H1 (cell line): ENCODE data around the gene KRT5. TPM values are rescaled to one million over a fixed set of nuclear protein-coding genes. Genes with fewer than 3 reads are reported as not detected.

Experiments used
- CTCF ChIA-PET: fragments of 300-600 bp; sonication (Branson Sonifier 250); formaldehyde crosslinking; loops from one replicate; lab custom pipeline; 2021; ENCODE audit not compliant: partially characterized antibody; lab: Charles Lee
- POLR2A ChIA-PET: fragments of 300-600 bp; sonication (Branson Sonifier 250); formaldehyde crosslinking; loops from one replicate; lab custom pipeline; 2021; ENCODE audit warnings: inconsistent platforms; ENCODE audit not compliant: partially characterized antibody; lab: Charles Lee
- DNase-seq, 2 experiments: peaks; one replicate each; pipeline versions ENCODE4 v3.0.0 to v3.0.0-alpha.2; 2010 to 2022; ENCODE audit warnings: low spot score in 2 of 2, low read depth in 1 of 2, mixed read lengths in 1 of 2
- FAIRE-seq: peaks from 2 replicates; lab custom pipeline; 2011; peaks lifted over from hg19 to GRCh38; lab: Jason Lieb, UNC
- H2AFZ ChIP-seq: 2 replicates; pipeline ENCODE4 v1.8.1; 2012; ENCODE audit warnings: low read length, inconsistent platforms
- H2AK5ac ChIP-seq: 2 replicates; pipeline ENCODE4 v1.6.1; 2013; ENCODE audit warnings: low read depth, low read length
- H2BK120ac ChIP-seq: replicated peaks from 2 replicates; pipeline ENCODE3; 2013; ENCODE audit warnings: low read depth, low read length, inconsistent platforms
- H2BK12ac ChIP-seq: 2 replicates; pipeline ENCODE4 v1.6.1; 2013; ENCODE audit warnings: low read depth, low read length
- H2BK15ac ChIP-seq: 2 replicates; pipeline ENCODE4 v1.6.1; 2013; ENCODE audit warnings: low read length
- H2BK20ac ChIP-seq: 2 replicates; pipeline ENCODE4 v1.6.1; 2013; ENCODE audit warnings: low read length
- H2BK5ac ChIP-seq: 2 replicates; pipeline ENCODE4 v1.6.1; 2013; ENCODE audit warnings: low read depth, low read length
- H3K14ac ChIP-seq: 2 replicates; pipeline ENCODE4 v1.6.1; 2013; ENCODE audit warnings: inconsistent platforms; ENCODE audit not compliant: insufficient read length
- H3K18ac ChIP-seq: 2 replicates; pipeline ENCODE4 v1.6.1; 2013; ENCODE audit warnings: low read length; ENCODE audit errors: extremely low read depth
- H3K23ac ChIP-seq: 2 replicates; pipeline ENCODE4 v1.6.1; 2013; ENCODE audit warnings: inconsistent platforms; ENCODE audit not compliant: insufficient read length
- H3K23me2 ChIP-seq: 2 replicates; pipeline ENCODE4 v1.6.1; 2013; ENCODE audit warnings: low read depth, low read length
- H3K27ac ChIP-seq: 2 replicates; pipeline ENCODE4 v1.6.1; 2011; ENCODE audit warnings: low read depth, low read length, inconsistent platforms
- H3K27me3 ChIP-seq, 4 experiments: replicated peaks in 1 of 4; 1 replicate in 1 of 4; 2 replicates in 3 of 4; pipeline versions ENCODE4 v1.6.1 to v1.8.1; 2011 to 2013; ENCODE audit warnings: low read length in 3 of 4, mild to moderate bottlenecking in 3 of 4, inconsistent platforms in 2 of 4, mixed read lengths in 2 of 4, moderate library complexity in 1 of 4; ENCODE audit not compliant: control insufficient read depth in 3 of 4, insufficient read depth in 3 of 4; ENCODE audit errors: extremely low read depth in 1 of 4
- H3K36me3 ChIP-seq, 4 experiments: 2 replicates each; pipeline versions ENCODE4 v1.6.1 to v1.8.1; 2011 to 2013; ENCODE audit warnings: mild to moderate bottlenecking in 4 of 4, low read length in 3 of 4, moderate library complexity in 2 of 4, control low read depth in 1 of 4, inconsistent platforms in 1 of 4; ENCODE audit not compliant: insufficient read depth in 4 of 4, control insufficient read depth in 2 of 4
- H3K4ac ChIP-seq: replicated peaks from 2 replicates; pipeline ENCODE3; 2013; ENCODE audit warnings: low read length, low read depth, mixed read lengths, inconsistent platforms; ENCODE audit not compliant: insufficient read length
- H3K4me1 ChIP-seq, 4 experiments: replicated peaks in 1 of 4; 1 replicate in 1 of 4; 2 replicates in 3 of 4; pipeline versions ENCODE4 v1.6.1 to v1.8.1; 2011 to 2013; ENCODE audit warnings: low read length in 3 of 4, inconsistent platforms in 2 of 4, mixed read lengths in 1 of 4; ENCODE audit not compliant: insufficient read depth in 4 of 4, control insufficient read depth in 3 of 4
- H3K4me2 ChIP-seq, 2 experiments: 2 replicates each; pipeline versions ENCODE4 v1.6.1 to v1.8.1; 2011 to 2013; ENCODE audit warnings: low read depth in 2 of 2, low read length in 2 of 2, control low read depth in 1 of 2, inconsistent platforms in 1 of 2, mild to moderate bottlenecking in 1 of 2; ENCODE audit not compliant: insufficient read depth in 1 of 2
- H3K4me3 ChIP-seq, 4 experiments: fragments of 200-600, 300-600 bp in 1 of 4; sonication (generic), shearing (Covaris generic), sonication (Bioruptor Twin) in 1 of 4; 2 replicates each; pipeline versions ENCODE4 v1.5.1 to v1.8.1; 2011 to 2016; ENCODE audit warnings: low read length in 4 of 4, low read depth in 3 of 4, control low read depth in 2 of 4, inconsistent platforms in 2 of 4, mild to moderate bottlenecking in 2 of 4, mixed read lengths in 1 of 4, moderate library complexity in 1 of 4; ENCODE audit not compliant: insufficient read depth in 2 of 4; ENCODE audit errors: extremely low read depth in 1 of 4
- H3K56ac ChIP-seq: replicated peaks from 2 replicates; pipeline ENCODE3; 2013; ENCODE audit warnings: low read depth, mild to moderate bottlenecking, mixed read lengths, low read length, inconsistent platforms; ENCODE audit not compliant: insufficient read length
- H3K79me1 ChIP-seq: 2 replicates; pipeline ENCODE4 v1.6.1; 2013; ENCODE audit warnings: low read depth, low read length, control low read depth
- H3K79me2 ChIP-seq, 2 experiments: 2 replicates each; pipeline versions ENCODE4 v1.6.1 to v1.8.1; 2012 to 2013; ENCODE audit warnings: low read length in 2 of 2, mild to moderate bottlenecking in 2 of 2, inconsistent platforms in 1 of 2; ENCODE audit not compliant: insufficient read depth in 2 of 2, control insufficient read depth in 1 of 2
- H3K9ac ChIP-seq, 4 experiments: replicated peaks in 1 of 4; 1 replicate in 1 of 4; 2 replicates in 3 of 4; pipeline versions ENCODE4 v1.6.1 to v1.8.1; 2011 to 2013; ENCODE audit warnings: low read depth in 3 of 4, low read length in 3 of 4, control low read depth in 2 of 4, mild to moderate bottlenecking in 2 of 4, moderate library complexity in 2 of 4, inconsistent platforms in 1 of 4; ENCODE audit errors: extremely low read depth in 1 of 4
- H3K9me3 ChIP-seq, 2 experiments: 2 replicates each; pipeline versions ENCODE4 v1.6.1 to v1.8.1; 2012 to 2013; ENCODE audit warnings: mild to moderate bottlenecking in 2 of 2, moderate library complexity in 2 of 2, control low read depth in 1 of 2, inconsistent platforms in 1 of 2, low read depth in 1 of 2, low read length in 1 of 2, mixed read lengths in 1 of 2; ENCODE audit not compliant: insufficient read depth in 2 of 2
- H4K20me1 ChIP-seq, 2 experiments: replicated peaks in 1 of 2; 2 replicates each; pipeline versions ENCODE3 to v1.8.1; 2011 to 2013; ENCODE audit warnings: inconsistent platforms in 2 of 2, low read length in 2 of 2, mild to moderate bottlenecking in 1 of 2; ENCODE audit not compliant: insufficient read depth in 2 of 2, control insufficient read depth in 1 of 2
- H4K5ac ChIP-seq: 2 replicates; pipeline ENCODE4 v1.6.1; 2013; ENCODE audit warnings: low read length, low read depth, mixed read lengths, inconsistent platforms; ENCODE audit not compliant: insufficient read length
- H4K8ac ChIP-seq: 2 replicates; pipeline ENCODE4 v1.8.0; 2013; ENCODE audit warnings: mild to moderate bottlenecking, moderate library complexity, low read length, inconsistent platforms; ENCODE audit not compliant: insufficient read depth; ENCODE audit errors: extremely low read depth
- H4K91ac ChIP-seq: replicated peaks from 2 replicates; pipeline ENCODE3; 2013; ENCODE audit warnings: low read length, mixed read lengths, inconsistent platforms; ENCODE audit not compliant: insufficient read length
- SP2 ChIP-seq: IDR thresholded peaks from 2 replicates; pipeline ENCODE4 v1.6.1; 2012; ENCODE audit warnings: mild to moderate bottlenecking, low read length, inconsistent platforms
- WGBS, 2 experiments: shearing (Covaris generic) in 1 of 2; methylation state at CpG; one replicate each; pipeline versions ENCODE4 v1.1.6 to v1.1.7; 2013 to 2015; ENCODE audit warnings: low lambda C conversion rate in 2 of 2, mixed read lengths in 2 of 2, inconsistent platforms in 1 of 2, low coverage in 1 of 2, missing lambda C conversion rate in 1 of 2; ENCODE audit not compliant: insufficient replicate concordance in 2 of 2, insufficient coverage in 1 of 2, insufficient read length in 1 of 2; ENCODE audit errors: extremely low coverage in 1 of 2, missing lambda C conversion rate in 1 of 2; 5-methylcytosine and 5-hydroxymethylcytosine counted together
- long read RNA-seq, 2 experiments: library from RNA in 1 of 2; library from capped mRNA in 1 of 2; stranded (forward); transcript quantifications; one replicate each; pipeline ENCODE4 v2.0.0, GENCODE V29; 2021; ENCODE audit warnings: inconsistent platforms in 1 of 2
- polyA minus RNA-seq, 3 experiments: library from RNA; depleted of rRNA, polyadenylated mRNA; stranded (reverse); fragments of >200 nt; gene quantifications; 1 replicate in 2 of 3; 2 replicates in 1 of 3; pipeline ENCODE4 v1.2.3, GENCODE V29; 2011
- polyA plus RNA-seq, 7 experiments: library from polyadenylated mRNA; depleted of rRNA in 3 of 7; stranded (reverse) in 5 of 7; unstranded in 2 of 7; fragments of >200 nt in 5 of 7; fragments of 200-250 nt in 2 of 7; gene quantifications; 1 replicate in 5 of 7; 2 replicates in 1 of 7; 4 replicates in 1 of 7; pipeline versions ENCODE4 v1.2.1 to v1.2.3, GENCODE V29; 2011 to 2013; ENCODE audit warnings: missing spikeins in 2 of 7, mixed read lengths in 2 of 7
- total RNA-seq: library from RNA; stranded (reverse); fragmentation: NEBNext Ultra II Directional; extraction: Animal tissue kit (Norgen Biotek cat#: 25700); gene quantifications from 2 replicates; pipeline ENCODE4 v1.2.1, GENCODE V29; 2021

Gene KRT5
- total RNA-seq (not detected in 2 replicates), polyA plus RNA-seq (2011; rRNA removed) (0.18 and 0.33 TPM in 2 replicates), polyA minus RNA-seq (2011; rRNA and poly(A)+ RNA removed) (0.22 and 0.66 TPM in 2 replicates)
- not detected for polyA plus RNA-seq (2011; cell fraction: cytosol; rRNA removed)
- polyA plus RNA-seq (2011; cell fraction: nucleus; rRNA removed), result not detected
- polyA plus RNA-seq (2012, experiment 1 of 2), result not detected in 4 replicates
- polyA plus RNA-seq (2012, experiment 2 of 2), result not detected
- polyA plus RNA-seq (2013, experiment 1 of 2), result not detected
- not detected for polyA plus RNA-seq (2013, experiment 2 of 2)
- polyA minus RNA-seq (2011; cell fraction: cytosol; rRNA and poly(A)+ RNA removed), result not detected
- not detected for polyA minus RNA-seq (2011; cell fraction: nucleus; rRNA and poly(A)+ RNA removed)
- long read RNA-seq, experiment 1, result 0 reads
- long read RNA-seq, experiment 2, result 0 reads

GRCh38 chr12:52519826-52520662, at the start of gene KRT5:
Gene KRT5, minus strand, starts transcription at chr12:52520394. Its CDS starts 98 bp downstream, at chr12:52520296.
- Histone ChIP-seq H3K4me1 (peaks cover 0 to 1% (median 0%) of the 10 kb centered on the region in 4 experiments; a peak in 1 of 7 replicates), H3K18ac (no peak within 1 kb of the TSS), H3K36me3 (no peaks in the 10 kb centered on the region), H3K4me3 (no peak within 1 kb of the TSS), H3K4ac (no peak within 1 kb of the TSS), H3K9me3 (no peaks in the 10 kb centered on the region; a peak in 1 of 4 replicates), H3K56ac (no peak within 1 kb of the TSS), H2BK5ac (peak within 1 kb of the TSS; percentile 37; the same call in 1 of the 2 replicates), H2AK5ac (no peak within 1 kb of the TSS), H3K23me2 (no peaks in the 10 kb centered on the region), H4K20me1 (no peaks in the 10 kb centered on the region), H3K27ac (no peak within 1 kb of the TSS), H3K27me3 (no peaks in the 10 kb centered on the region), H3K79me2 (no peaks in the 10 kb centered on the region), H2BK20ac (no peak within 1 kb of the TSS), H4K91ac (no peak within 1 kb of the TSS), H2BK12ac (no peak within 1 kb of the TSS), H4K8ac (peak within 1 kb of the TSS; percentile 84), H3K9ac (no peak within 1 kb of the TSS), H2AFZ (no peak within 1 kb of the TSS), H3K79me1 (no peaks in the 10 kb centered on the region), H3K14ac (no peak within 1 kb of the TSS), H2BK15ac (no peak within 1 kb of the TSS), H2BK120ac (no peak within 1 kb of the TSS), H3K23ac (no peak within 1 kb of the TSS), H3K4me2 (no peak within 1 kb of the TSS), H4K5ac (no peak within 1 kb of the TSS)
- DNase-seq, result peak in 1 of 2 experiments; percentile 38
- no peak for TF ChIP-seq SP2
- POLR2A ChIA-PET, result no interaction called here
- 95% methylated on average over 29 of the region's 29 CpGs; no CpG with 5 or more reads in 1 of the 2 experiments for WGBS, 2 experiments
- CTCF ChIA-PET, result interaction anchor here (0.8 to 4.0 kb wide), 23 partner anchors 8 to 363 kb away, joined by 3 to 27 read pairs (median 4); no protein-coding TSS in a partner anchor
- FAIRE-seq, result no peak
